ENCODE results near the gene HLA-A.

DNA sequence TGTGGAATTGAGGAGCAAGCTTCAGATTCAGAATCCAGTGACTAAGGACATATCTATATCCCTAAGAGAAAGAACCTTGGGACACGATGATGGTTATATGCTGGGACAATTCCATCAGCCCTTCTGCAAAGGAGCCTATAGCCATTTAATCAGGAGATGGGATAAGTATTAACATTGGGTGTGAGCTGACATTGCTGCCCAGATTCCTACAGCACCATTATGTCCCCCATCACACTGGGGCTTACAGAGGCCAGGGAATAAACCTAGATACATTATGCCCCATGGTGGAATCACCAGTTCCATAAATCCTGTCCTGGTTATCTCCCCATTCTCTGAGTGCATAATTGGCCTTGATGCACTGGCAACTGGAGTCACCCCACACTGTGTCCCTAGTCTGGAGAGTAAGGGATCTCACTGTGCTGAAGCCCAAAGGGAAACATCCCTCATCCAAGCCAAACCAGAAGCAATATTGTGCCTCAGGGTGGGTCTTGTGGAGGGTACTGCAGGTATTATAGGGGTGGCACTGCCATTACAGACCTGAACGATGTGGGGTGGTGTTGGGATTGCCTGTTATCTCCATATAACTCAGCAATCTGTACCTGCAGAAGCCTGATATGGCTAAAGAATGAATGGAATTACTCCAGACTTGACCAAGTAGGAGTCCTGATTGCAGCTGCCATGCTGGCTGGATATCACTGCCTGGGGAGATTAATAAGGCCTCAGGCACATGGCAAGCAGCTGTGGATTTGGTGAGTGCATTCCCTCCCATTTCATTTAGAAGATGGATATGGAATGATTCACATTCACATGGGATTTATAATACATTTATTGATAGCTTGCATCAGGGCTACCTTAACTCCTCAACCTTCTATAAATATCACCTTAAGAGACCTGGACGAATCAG is 5.0 kb downstream of the HLA-A start:
- no peak for TF ChIP-seq POLR2A (IDR thresholded peaks at IDR 0.05)
- TF ChIP-seq, protein P1, sequence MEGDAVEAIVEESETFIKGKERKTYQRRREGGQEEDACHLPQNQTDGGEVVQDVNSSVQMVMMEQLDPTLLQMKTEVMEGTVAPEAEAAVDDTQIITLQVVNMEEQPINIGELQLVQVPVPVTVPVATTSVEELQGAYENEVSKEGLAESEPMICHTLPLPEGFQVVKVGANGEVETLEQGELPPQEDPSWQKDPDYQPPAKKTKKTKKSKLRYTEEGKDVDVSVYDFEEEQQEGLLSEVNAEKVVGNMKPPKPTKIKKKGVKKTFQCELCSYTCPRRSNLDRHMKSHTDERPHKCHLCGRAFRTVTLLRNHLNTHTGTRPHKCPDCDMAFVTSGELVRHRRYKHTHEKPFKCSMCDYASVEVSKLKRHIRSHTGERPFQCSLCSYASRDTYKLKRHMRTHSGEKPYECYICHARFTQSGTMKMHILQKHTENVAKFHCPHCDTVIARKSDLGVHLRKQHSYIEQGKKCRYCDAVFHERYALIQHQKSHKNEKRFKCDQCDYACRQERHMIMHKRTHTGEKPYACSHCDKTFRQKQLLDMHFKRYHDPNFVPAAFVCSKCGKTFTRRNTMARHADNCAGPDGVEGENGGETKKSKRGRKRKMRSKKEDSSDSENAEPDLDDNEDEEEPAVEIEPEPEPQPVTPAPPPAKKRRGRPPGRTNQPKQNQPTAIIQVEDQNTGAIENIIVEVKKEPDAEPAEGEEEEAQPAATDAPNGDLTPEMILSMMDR (IDR thresholded peaks at IDR 0.05) = no peak
- no peak for TF ChIP-seq POLR2AphosphoS5 (IDR thresholded peaks at IDR 0.05; ENCODE audit: insufficient read depth in 1 of 2, low read depth in 1 of 2)
